Uterus (tissue), 2 donors: ENCODE data around the gene SNRPN.

Experiments
- CTCF ChIP-seq, 4 experiments: fragments of 200-600 bp in 2 of 4; fragments of 450-650 bp in 2 of 4; sonication (generic) in 2 of 4; IDR thresholded peaks; one replicate each; pipeline ENCODE4 v1.5.1; 2016 to 2019; ENCODE audit warnings: antibody characterized with exemption in 4 of 4, mild to moderate bottlenecking in 2 of 4, moderate library complexity in 1 of 4
- POLR2A ChIP-seq, 2 donors: fragments of 450-650 bp; IDR thresholded peaks; one replicate each; pipeline ENCODE4 v1.6.1; 2016; ENCODE audit warnings: antibody characterized with exemption in 2 of 2, mild to moderate bottlenecking in 1 of 2, moderate library complexity in 1 of 2

- TF ChIP-seq CTCF (IDR thresholded peaks at IDR 0.05), result no peak
- no peak for TF ChIP-seq POLR2A (IDR thresholded peaks at IDR 0.05)
Observed at GRCh38 chr15:24933716-24934115, 21.1 kb upstream of the SNRPN start.
